Left cardiac atrium (tissue), 4 donors: ENCODE measurements around the gene HCLS1. TPM values are rescaled to one million over a fixed set of nuclear protein-coding genes. Genes with fewer than 3 reads are reported as not detected.
"Not testable (repeated sequence)": the region's sequence is repeated elsewhere in the genome, so short reads cannot be mapped to it uniquely, and the experiment has no call there.

Experiments
- ATAC-seq, 2 donors: fragments of 200-7000 bp; cut with Tn5 transposase; one replicate each; pipeline ENCODE4 v1.9.1; 2020; ENCODE audit warnings: mild to moderate bottlenecking in 2 of 2, moderate library complexity in 2 of 2
- DNase-seq: peaks from one replicate; pipeline ENCODE4 v3.0.0-alpha.2; 2020
- intact Hi-C, 2 donors: fragments of 100-400 bp; cut with DNase I; formaldehyde crosslinking; loops; one replicate each; pipeline versions ENCODE4 v1.14.1 to v1.15.1; 2022 to 2023
- long read RNA-seq: library from polyadenylated mRNA; unstranded; transcript quantifications from one replicate; pipeline ENCODE4 v2.0.0, GENCODE V29; 2021
- total RNA-seq, 2 donors: library from RNA; stranded (reverse); fragmentation: NEBNext Ultra II Directional; extraction: Animal tissue kit (Norgen Biotek cat#: 25700); gene quantifications; one replicate each; pipeline ENCODE4 v1.2.1, GENCODE V29; 2021
- donor health status: DM: no; HTN: yes; CAD: no.
- donor health status: DM: no; HTN: yes; CAD: no; lungs with severe emphysema.
- donor health status: DM: yes; HTN: yes; CAD: no.
- donor health status: Dilated cardiomyopathy.

The HCLS1 gene
- total RNA-seq, result 10 to 100 TPM; 24.2 to 28.9 TPM
- long read RNA-seq, transcript HCLS1-201 (14 exons, 2,000 nt), result major isoform, 17 of 20 reads
- long read RNA-seq, partial matches to known transcripts, result 1 of 20 reads
- long read RNA-seq, other reads (novel, unspliced or antisense), result 1 of 20 reads

- ATAC-seq (peak; percentile 53 to 72), DNase-seq (peak; percentile 31)
- intact Hi-C loops, result no loop called here
These were observed at the start of gene HCLS1 for GRCh38 chr3:121660356-121661171. Gene HCLS1 (minus strand): TSS chr3:121660903. CDS start chr3:121658347, 2,556 bp downstream.

DNA sequence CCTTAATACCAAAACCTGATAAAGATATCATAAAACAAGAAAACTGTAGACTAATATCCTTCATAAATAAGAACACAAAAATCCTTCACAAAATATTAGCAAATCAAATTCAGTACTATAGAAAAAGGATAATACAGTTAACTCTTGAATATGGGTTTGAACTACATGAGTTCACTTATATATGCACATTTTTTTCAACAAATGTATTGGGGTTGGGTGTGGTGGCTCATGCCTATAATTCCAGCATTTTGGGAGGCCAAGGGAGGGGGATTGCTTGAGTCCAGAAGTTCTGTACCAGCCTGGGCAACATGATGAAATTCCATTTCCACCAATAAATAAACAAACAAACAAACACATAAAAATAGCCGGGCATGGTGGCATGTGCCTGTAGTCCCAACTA lies 49.6 kb upstream of the HCLS1 start:
- no peak for DNase-seq
- no peak for ATAC-seq
- intact Hi-C loops, result no loop called here

DNA sequence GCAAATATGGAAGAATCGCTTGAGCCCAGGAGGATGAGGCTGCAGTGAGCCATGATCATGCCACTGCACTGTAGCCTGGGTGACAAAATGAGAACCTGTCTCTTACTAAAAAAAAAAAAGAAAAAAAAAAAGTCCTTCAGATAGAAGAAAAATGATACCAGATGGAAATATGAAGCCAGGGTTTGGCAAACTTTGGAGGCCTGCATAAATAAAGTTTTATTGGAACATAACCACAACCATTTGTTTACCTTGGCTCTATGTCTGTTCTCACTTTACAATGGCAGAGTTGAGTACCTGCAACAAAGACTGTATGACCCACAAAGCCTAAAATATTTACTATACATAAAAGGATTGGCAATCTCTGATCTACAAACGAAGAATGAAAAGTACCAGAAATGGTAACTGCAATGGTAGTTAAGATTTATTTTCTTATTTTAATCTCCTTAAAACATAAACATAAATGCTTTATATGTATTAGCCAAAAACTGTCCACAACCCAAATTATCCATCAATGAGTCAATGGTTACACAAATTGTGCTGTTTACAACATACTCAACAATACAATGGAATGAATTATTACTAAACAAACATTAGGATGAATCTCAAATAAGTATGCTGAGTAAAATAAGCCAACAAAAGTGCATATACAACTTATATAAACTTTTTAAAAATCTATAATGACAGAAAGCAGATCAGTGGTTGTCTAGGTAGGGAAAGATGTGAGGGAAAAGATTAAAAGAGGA lies 47.0 kb upstream of the HCLS1 start:
- no peak for DNase-seq
- intact Hi-C loops, result no loop called here
- no peak for ATAC-seq

DNA sequence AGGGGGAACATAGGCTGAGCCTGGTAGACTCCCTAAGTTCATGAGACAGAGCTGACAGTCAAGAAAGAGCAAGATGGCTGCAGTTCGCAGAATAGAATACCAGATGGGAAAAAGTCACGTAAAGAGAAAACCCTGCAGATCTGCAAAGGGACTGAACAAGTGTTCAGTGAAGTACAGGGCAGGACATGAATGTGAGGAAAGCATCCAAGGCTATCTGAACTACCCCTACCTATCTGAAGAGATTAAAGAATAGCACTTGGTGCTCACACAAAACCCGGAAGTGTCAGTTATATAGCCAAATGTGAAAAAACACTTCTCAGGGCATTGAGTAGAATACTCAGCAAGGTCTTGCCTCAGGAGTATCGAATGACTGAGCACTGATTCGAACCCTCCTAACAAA lies 44.8 kb upstream of the HCLS1 start:
- ATAC-seq (peak in 1 of 2 donors; percentile 33), DNase-seq (no peak)
- intact Hi-C loops, result no loop called here

DNA sequence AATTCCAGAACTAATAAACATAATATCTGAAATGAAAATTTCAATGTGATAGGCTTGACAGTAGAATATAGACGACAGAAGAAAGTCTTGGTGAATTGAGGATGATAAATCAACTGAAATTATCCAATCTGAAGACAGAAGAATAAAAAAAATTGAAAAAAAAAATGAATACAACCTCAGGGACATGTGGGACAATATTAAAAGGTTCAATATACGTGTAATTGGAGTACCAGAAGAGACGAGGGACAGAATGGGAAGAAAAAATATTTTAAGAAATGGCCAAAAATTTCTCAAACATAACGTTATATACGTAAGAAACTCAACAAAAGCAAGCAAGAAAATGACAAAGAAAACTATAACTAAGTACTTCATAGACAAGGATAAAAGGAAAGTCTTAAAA lies 43.3 kb upstream of the HCLS1 start:
- no peak for DNase-seq
- intact Hi-C loops, result no loop called here
- no peak for ATAC-seq

DNA sequence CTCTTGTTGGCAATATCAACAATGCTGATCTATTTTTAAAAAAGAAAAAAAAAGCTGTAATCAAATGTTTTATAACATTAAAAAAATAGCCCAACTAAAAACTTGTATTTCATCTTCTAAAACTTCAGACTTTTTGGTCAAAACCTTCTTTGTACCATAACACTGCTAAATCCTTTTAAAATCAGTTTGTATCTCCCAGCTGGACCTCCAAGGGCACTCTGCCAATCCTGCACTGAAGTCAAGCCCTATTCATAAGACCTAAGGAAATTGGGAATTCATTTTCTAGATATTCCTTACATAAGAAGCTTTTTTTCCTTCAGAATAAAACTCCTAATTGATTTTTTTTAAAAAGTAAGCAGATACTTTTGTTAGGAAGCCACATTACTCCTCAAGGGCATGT lies 38.2 kb upstream of the HCLS1 start:
- intact Hi-C loops, result no loop called here
- ATAC-seq (no peak), DNase-seq (peak; percentile 33)

- DNase-seq (no peak), ATAC-seq (peak in 1 of 2 donors; percentile 34)
- intact Hi-C loops, result no loop called here
These were observed 37.8 kb upstream of the HCLS1 start for GRCh38 chr3:121698476-121698875.

DNA sequence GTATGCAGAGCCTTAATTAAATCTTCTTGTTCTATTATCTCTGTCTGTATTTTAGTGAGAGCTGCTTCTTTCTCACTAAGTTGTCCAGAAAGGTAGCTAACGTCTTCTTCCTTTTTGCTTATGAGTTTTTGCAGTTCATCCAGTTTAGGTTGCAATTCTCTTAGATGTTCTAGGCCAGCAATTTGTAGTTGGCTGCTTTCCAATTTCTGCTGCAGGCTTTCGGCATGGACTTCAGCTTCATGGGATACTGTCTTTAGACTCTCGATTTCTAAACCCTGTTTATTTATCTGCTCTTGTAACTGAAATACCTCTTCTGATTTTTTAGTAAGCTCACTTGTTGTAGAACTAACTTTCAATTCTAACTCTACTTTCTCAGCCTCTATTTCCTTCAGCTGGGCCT lies 35.5 kb upstream of the HCLS1 start:
- no peak for ATAC-seq
- DNase-seq, result no peak
- intact Hi-C loops, result no loop called here

GRCh38 chr3:121692010-121692699 lies 31.5 kb upstream of the HCLS1 start:
- ATAC-seq (peak; percentile 74 to 89), DNase-seq (no peak)
- intact Hi-C loops, result no loop called here

DNA sequence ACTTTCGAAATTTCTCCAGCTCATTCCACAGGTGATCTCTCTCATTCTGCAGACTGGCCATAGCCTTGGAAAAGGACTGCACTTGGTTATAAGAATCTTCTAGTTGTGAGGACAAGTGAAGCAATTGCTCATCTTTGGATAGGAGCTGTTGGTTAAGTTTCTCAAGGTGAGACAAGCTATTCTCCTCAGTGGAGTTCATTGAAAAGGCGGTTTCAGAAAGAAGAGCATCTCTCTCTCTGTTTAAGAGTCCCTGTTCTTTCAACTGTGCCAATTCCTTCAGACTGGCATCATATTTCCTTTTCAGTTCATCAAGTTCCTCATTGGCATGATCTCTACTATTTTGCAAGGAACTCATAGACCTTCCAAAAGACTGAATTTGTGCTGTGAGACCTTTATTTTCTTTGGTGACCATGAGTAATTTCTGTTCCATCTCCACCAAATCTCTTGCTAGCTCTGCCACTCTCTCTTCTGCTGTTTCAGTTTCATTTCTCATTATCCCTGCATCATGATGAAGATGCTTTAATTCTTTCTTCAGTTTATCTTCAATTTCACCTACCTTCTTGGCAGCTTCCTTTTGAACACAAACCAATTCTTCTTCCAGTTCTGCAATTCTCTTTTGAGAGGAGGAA lies 30.2 kb upstream of the HCLS1 start:
- intact Hi-C loops, result no loop called here
- no peak for DNase-seq
- ATAC-seq, result no peak

DNA sequence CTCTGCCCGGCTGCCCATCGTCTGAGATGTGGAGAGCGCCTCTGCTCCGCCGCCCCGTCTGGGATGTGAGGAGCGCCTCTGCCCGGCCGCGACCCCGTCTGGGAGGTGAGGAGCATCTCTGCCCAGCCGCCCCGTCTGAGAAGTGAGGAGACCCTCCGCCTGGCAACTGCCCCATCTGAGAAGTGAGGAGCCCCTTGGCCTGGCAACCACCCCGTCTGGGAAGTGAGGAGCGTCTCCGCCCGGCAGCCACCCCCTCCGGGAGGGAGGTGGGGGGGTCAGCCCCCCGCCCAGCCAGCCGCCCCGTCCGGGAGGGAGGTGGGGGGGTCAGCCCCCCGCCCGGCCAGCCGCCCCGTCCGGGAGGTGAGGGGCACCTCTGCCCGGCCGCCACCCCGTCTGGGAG lies 28.0 kb upstream of the HCLS1 start:
- ATAC-seq, DNase-seq, intact Hi-C loops: not testable (repeated sequence)

GRCh38 chr3:121681792-121682191 lies 21.1 kb upstream of the HCLS1 start:
- ATAC-seq (no peak), DNase-seq (no peak)
- intact Hi-C loops, result no loop called here

GRCh38 chr3:121677141-121677540 lies 16.4 kb upstream of the HCLS1 start:
- ATAC-seq (no peak), DNase-seq (no peak)
- intact Hi-C loops, result loop anchor here in 1 of 2 donors (10.0 kb wide), 1 partner anchor 48 kb away; no protein-coding TSS in a partner anchor

DNA sequence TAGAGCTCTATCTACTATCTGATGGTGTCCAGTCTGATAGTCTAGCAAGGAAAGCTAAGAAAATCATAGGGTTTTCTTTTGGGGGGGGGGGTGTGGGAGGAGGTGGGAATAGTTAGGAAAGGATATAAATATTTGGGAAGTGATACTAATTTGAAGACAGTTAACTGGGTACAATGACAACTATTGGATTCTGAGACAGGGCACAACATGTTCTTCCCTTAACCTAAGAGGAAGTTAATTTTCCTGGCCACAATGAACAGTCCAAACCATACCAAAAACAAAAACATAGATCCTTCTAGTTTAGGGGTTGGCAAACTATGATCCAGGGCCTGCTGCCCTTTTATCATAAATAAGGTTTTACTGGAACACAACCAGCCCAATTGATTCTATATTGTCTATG lies 10.0 kb upstream of the HCLS1 start:
- intact Hi-C loops, result loop anchor here in 1 of 2 donors (10.0 kb wide), 1 partner anchor 54 kb away; no protein-coding TSS in a partner anchor
- ATAC-seq (peak in 1 of 2 donors; percentile 39), DNase-seq (no peak)

DNA sequence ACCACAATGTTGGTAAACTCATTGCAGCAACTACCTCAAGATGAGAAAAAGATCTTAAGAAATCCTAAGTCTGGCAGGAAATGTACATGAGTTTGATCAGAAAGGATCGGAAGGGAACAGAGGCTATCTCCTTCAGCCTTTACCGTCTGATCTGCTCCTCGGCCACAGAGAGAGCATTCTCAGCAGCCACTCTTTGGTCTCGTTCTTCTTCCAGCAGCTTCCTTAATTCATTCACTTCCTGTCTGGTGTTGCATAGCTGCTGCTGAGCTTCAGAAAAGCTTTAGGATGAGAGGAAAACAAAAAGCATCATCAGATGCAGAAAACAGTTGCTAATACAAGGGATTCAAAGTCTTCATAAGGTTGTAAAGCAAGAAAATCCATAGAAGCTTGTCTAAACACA lies 6.6 kb upstream of the HCLS1 start:
- ATAC-seq (no peak), DNase-seq (no peak)
- intact Hi-C loops, result no loop called here

DNA sequence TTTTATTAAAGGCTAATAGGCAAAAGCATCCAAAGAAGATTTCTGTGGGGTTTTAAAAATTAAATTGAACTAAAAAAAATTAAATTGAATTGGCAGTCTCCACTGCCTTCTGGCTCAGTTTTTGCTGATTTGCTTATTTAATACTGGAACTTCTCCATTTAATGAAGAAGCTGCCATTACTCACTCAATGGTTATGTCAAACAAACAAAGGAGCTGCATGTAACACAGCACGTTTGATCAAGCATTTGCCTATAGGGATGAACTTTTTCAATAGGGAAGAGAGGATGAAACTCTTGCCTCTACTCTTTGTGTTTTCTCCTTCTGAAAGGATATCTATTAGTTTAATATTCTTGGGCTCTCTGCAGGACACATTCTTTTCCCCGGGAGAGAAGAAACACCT lies 4.8 kb upstream of the HCLS1 start:
- intact Hi-C loops, result no loop called here
- no peak for ATAC-seq
- no peak for DNase-seq

- ATAC-seq, result peak in 1 of 2 donors; percentile 31
These were observed 2.6 kb upstream of the HCLS1 start for GRCh38 chr3:121663171-121663847.

DNA sequence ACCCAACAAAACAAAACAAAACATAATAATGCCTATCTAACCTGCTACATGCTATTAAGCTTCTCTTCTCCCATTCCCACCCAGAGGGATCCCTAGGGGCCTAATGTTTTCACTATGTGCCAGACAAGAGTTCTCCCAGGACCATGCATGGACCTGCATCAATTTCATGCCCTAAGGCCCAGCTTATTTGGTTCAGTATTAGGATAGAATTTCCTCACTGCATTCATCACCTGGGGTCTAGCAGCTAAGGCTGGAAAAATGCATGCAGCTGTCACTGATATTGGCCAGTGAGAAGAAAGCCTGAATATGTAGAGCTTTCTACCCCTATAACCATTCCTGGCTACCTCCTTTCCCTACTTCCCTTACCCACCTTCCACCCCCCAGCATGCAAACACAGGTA lies 2.0 kb upstream of the HCLS1 start:
- intact Hi-C loops, result no loop called here
- no peak for ATAC-seq
- no peak for DNase-seq

More at GRCh38 chr3:121663171-121663847, 2.6 kb upstream of the HCLS1 start:
- no peak for DNase-seq
- intact Hi-C loops, result no loop called here

DNA sequence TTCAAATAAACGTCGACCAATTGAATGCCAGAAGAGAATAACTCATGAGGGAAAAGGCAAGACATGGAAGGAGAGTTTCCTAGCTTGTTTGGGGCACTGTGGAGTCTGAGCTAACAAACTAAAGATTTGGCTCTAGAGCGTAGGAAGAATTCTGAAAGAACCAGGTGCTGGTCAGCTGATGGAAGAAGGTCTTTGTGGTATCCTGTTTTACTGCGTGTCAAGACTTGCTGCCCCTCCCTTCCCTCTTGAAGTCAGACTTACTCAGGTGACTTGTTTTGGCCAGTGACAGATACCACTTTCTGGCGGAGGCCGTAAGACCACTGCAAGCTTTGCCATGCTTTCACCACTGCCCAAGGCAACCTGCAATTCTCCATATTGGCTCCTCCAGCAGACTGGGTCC lies 673 bp upstream of the HCLS1 start:
- intact Hi-C loops, result no loop called here

More for the DNA sequence above, 673 bp upstream of the HCLS1 start:
- ATAC-seq (no peak), DNase-seq (no peak)
